Hepatocyte (in vitro differentiated cells): ENCODE measurements around the gene CLSTN1.

Experiments
- EZH2phosphoT487 ChIP-seq: fragments of 200-600 bp; sonication (generic); IDR thresholded peaks from one replicate; pipeline ENCODE4 v1.6.1; 2018; ENCODE audit warnings: antibody characterized with exemption, mild to moderate bottlenecking, low read depth, moderate library complexity; ENCODE audit not compliant: unreplicated experiment, severe bottlenecking
- TF ChIP-seq, protein P1 (sequence below): fragments of 200-600 bp; sonication (generic); IDR thresholded peaks from 2 replicates; pipeline ENCODE4 v1.5.1; 2016; ENCODE audit warnings: antibody characterized with exemption, mild to moderate bottlenecking; ENCODE audit not compliant: poor library complexity

- TF ChIP-seq, protein P1, sequence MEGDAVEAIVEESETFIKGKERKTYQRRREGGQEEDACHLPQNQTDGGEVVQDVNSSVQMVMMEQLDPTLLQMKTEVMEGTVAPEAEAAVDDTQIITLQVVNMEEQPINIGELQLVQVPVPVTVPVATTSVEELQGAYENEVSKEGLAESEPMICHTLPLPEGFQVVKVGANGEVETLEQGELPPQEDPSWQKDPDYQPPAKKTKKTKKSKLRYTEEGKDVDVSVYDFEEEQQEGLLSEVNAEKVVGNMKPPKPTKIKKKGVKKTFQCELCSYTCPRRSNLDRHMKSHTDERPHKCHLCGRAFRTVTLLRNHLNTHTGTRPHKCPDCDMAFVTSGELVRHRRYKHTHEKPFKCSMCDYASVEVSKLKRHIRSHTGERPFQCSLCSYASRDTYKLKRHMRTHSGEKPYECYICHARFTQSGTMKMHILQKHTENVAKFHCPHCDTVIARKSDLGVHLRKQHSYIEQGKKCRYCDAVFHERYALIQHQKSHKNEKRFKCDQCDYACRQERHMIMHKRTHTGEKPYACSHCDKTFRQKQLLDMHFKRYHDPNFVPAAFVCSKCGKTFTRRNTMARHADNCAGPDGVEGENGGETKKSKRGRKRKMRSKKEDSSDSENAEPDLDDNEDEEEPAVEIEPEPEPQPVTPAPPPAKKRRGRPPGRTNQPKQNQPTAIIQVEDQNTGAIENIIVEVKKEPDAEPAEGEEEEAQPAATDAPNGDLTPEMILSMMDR, result no peak
- no peak for TF ChIP-seq EZH2phosphoT487
Observed at GRCh38 chr1:9764550-9764949, 59.2 kb downstream of the CLSTN1 start.
